ENCODE results near the gene ZNF341. TPM values are rescaled to one million over a fixed set of nuclear protein-coding genes. Genes with fewer than 3 reads are reported as not detected.
"Not testable (repeated sequence)": the region's sequence is repeated elsewhere in the genome, so short reads cannot be mapped to it uniquely, and the experiment has no call there.

The ZNF341 gene
- total RNA-seq, 1 experiment from 2014 or later: 2.6 TPM

- no peak for DNase-seq (ENCODE audit: low read depth)
Measured at GRCh38 chr20:33728463-33728862, 3.3 kb upstream of the ZNF341 start.

- DNase-seq (ENCODE audit: low read depth): no peak
Measured at GRCh38 chr20:33729101-33729500, 2.7 kb upstream of the ZNF341 start.

GRCh38 chr20:33730946-33731692, 677 bp upstream of the ZNF341 start:
- DNase-seq (ENCODE audit: low read depth): no peak

GRCh38 chr20:33732166-33732970, 572 bp downstream of the ZNF341 start:
- no peak for DNase-seq (ENCODE audit: low read depth)

- DNase-seq (ENCODE audit: low read depth): peak; percentile 81
Measured at GRCh38 chr20:33733654-33734576, 2.1 kb downstream of the ZNF341 start.

- no peak for DNase-seq (ENCODE audit: low read depth)
Measured at GRCh38 chr20:33736962-33737361, 5.2 kb downstream of the ZNF341 start.

- no peak for DNase-seq (ENCODE audit: low read depth)
Measured at GRCh38 chr20:33739493-33739892, 7.7 kb downstream of the ZNF341 start.

GRCh38 chr20:33740189-33740588, 8.4 kb downstream of the ZNF341 start:
- no peak for DNase-seq (ENCODE audit: low read depth)

- no peak for DNase-seq (ENCODE audit: low read depth)
Measured at GRCh38 chr20:33744181-33744580, 12.4 kb downstream of the ZNF341 start.

GRCh38 chr20:33744773-33745385, 13.1 kb downstream of the ZNF341 start:
- DNase-seq (ENCODE audit: low read depth): no peak

- no peak for DNase-seq (ENCODE audit: low read depth)
Measured at GRCh38 chr20:33746325-33746998, 14.7 kb downstream of the ZNF341 start.

GRCh38 chr20:33751775-33752174, 20.0 kb downstream of the ZNF341 start:
- DNase-seq (ENCODE audit: low read depth): no peak

GRCh38 chr20:33753143-33753542, 21.3 kb downstream of the ZNF341 start:
- no peak for DNase-seq (ENCODE audit: low read depth)

- DNase-seq (ENCODE audit: low read depth): peak; percentile 95
Measured at GRCh38 chr20:33753763-33754162, 22.0 kb downstream of the ZNF341 start.

GRCh38 chr20:33755936-33756490, 24.2 kb downstream of the ZNF341 start:
- DNase-seq (ENCODE audit: low read depth): not testable (repeated sequence)

GRCh38 chr20:33757046-33757445, 25.2 kb downstream of the ZNF341 start:
- no peak for DNase-seq (ENCODE audit: low read depth)

- no peak for DNase-seq (ENCODE audit: low read depth)
Measured at GRCh38 chr20:33757458-33757857, 25.7 kb downstream of the ZNF341 start.

GRCh38 chr20:33761698-33762250, 30.0 kb downstream of the ZNF341 start:
- DNase-seq (ENCODE audit: low read depth): no peak

GRCh38 chr20:33765099-33765498, 33.3 kb downstream of the ZNF341 start:
- no peak for DNase-seq (ENCODE audit: low read depth)

- DNase-seq (ENCODE audit: low read depth): no peak
Measured at GRCh38 chr20:33765592-33765991, 33.8 kb downstream of the ZNF341 start.
